Measurements from ENCODE around the gene PLEKHA4.
"Not testable (repeated sequence)": the region's sequence is repeated elsewhere in the genome, so short reads cannot be mapped to it uniquely, and the experiment has no call there.

Gene PLEKHA4

GRCh38 chr19:48868114-48868886 is at the start of gene PLEKHA4:
PLEKHA4 (minus strand) TSS chr19:48868617; CDS start chr19:48867620, 997 bp downstream.
- no peak for FAIRE-seq
- no peak for DNase-seq (ENCODE audit: low spot score)

GRCh38 chr19:48918071-48918470 is 49.7 kb upstream of the PLEKHA4 start:
- FAIRE-seq (no peak), DNase-seq (ENCODE audit: low spot score) (no peak)

- FAIRE-seq (no peak), DNase-seq (ENCODE audit: low spot score) (no peak)
Observed at GRCh38 chr19:48915757-48916156, 47.3 kb upstream of the PLEKHA4 start.

- FAIRE-seq (no peak), DNase-seq (ENCODE audit: low spot score) (no peak)
Observed at GRCh38 chr19:48914181-48914580, 45.8 kb upstream of the PLEKHA4 start.

- DNase-seq (ENCODE audit: low spot score) (no peak), FAIRE-seq (no peak)
Observed at GRCh38 chr19:48913114-48913889, 44.9 kb upstream of the PLEKHA4 start.

- DNase-seq (ENCODE audit: low spot score) (no peak), FAIRE-seq (no peak)
Observed at GRCh38 chr19:48910803-48911202, 42.4 kb upstream of the PLEKHA4 start.

GRCh38 chr19:48909424-48910077 is 41.1 kb upstream of the PLEKHA4 start:
- not testable (repeated sequence) for DNase-seq (ENCODE audit: low spot score); FAIRE-seq

GRCh38 chr19:48907671-48908070 is 39.3 kb upstream of the PLEKHA4 start:
- no peak for DNase-seq (ENCODE audit: low spot score)

GRCh38 chr19:48906324-48906723 is 37.9 kb upstream of the PLEKHA4 start:
- no peak for FAIRE-seq
- DNase-seq (ENCODE audit: low spot score), result no peak

More at GRCh38 chr19:48907671-48908070, 39.3 kb upstream of the PLEKHA4 start:
- no peak for FAIRE-seq

- FAIRE-seq, result no peak
- no peak for DNase-seq (ENCODE audit: low spot score)
Observed at GRCh38 chr19:48905664-48906063, 37.2 kb upstream of the PLEKHA4 start.

GRCh38 chr19:48903788-48904187 is 35.4 kb upstream of the PLEKHA4 start:
- FAIRE-seq; DNase-seq (ENCODE audit: low spot score): not testable (repeated sequence)

- not testable (repeated sequence) for DNase-seq (ENCODE audit: low spot score); FAIRE-seq
Observed at GRCh38 chr19:48902291-48902690, 33.9 kb upstream of the PLEKHA4 start.

GRCh38 chr19:48900477-48901406 is 32.3 kb upstream of the PLEKHA4 start:
- FAIRE-seq (no peak), DNase-seq (ENCODE audit: low spot score) (peak; percentile 5)

- peak; percentile 91 for DNase-seq (ENCODE audit: low spot score)
- peak; percentile 91 for FAIRE-seq
Observed at GRCh38 chr19:48899781-48900476, 31.5 kb upstream of the PLEKHA4 start, which contains the start of gene NUCB1. NUCB1 (plus strand) TSS chr19:48900312; CDS start chr19:48900797, 485 bp downstream.

- DNase-seq (ENCODE audit: low spot score); FAIRE-seq: not testable (repeated sequence)
Observed at GRCh38 chr19:48899386-48899749, 31.0 kb upstream of the PLEKHA4 start.

GRCh38 chr19:48897181-48897580 is 28.8 kb upstream of the PLEKHA4 start:
- DNase-seq (ENCODE audit: low spot score) (no peak), FAIRE-seq (no peak)

GRCh38 chr19:48896191-48896720 is 27.8 kb upstream of the PLEKHA4 start:
- FAIRE-seq (no peak), DNase-seq (ENCODE audit: low spot score) (no peak)

GRCh38 chr19:48895226-48895625 is 26.8 kb upstream of the PLEKHA4 start:
- FAIRE-seq (no peak), DNase-seq (ENCODE audit: low spot score) (no peak)

- DNase-seq (ENCODE audit: low spot score), result no peak
- no peak for FAIRE-seq
Observed at GRCh38 chr19:48890551-48890950, 22.1 kb upstream of the PLEKHA4 start.

- FAIRE-seq; DNase-seq (ENCODE audit: low spot score): not testable (repeated sequence)
Observed at GRCh38 chr19:48889496-48889895, 21.1 kb upstream of the PLEKHA4 start.

Measured in RCC 7860 (cell line).